OCI-LY3 (cell line): ENCODE results near the gene TESK1.

Source experiments
- CTCF ChIP-seq: fragments of 200-600, 300-600 bp; sonication (generic); IDR thresholded peaks from 2 replicates; pipeline ENCODE4 v1.5.1; 2014; ENCODE audit warnings: antibody characterized with exemption, low read length, low read depth
- EZH2phosphoT487 ChIP-seq: fragments of 200-600 bp; shearing (Covaris generic); IDR thresholded peaks from 2 replicates; pipeline ENCODE4 v1.6.1; 2018; ENCODE audit warnings: antibody characterized with exemption, mixed run types, low read depth

- no peak for TF ChIP-seq CTCF
- TF ChIP-seq EZH2phosphoT487, result no peak
These were observed 11.1 kb downstream of the TESK1 start for GRCh38 chr9:35615981-35616680.
